HCT116 (cell line): ENCODE measurements around the gene SEC24C.

Experiments used
- CTCF ChIP-seq, 3 experiments: fragments of 200-600 bp in 1 of 3; sonication (generic) in 1 of 3; IDR thresholded peaks in 2 of 3; conservative IDR thresholded peaks in 1 of 3; 2 replicates each; pipeline ENCODE4 v1.5.1; 2012 to 2017; ENCODE audit warnings: low read depth in 2 of 3, low read length in 2 of 3, antibody characterized with exemption in 1 of 3, borderline replicate concordance in 1 of 3, control low read depth in 1 of 3, mild to moderate bottlenecking in 1 of 3, mixed read lengths in 1 of 3, mixed run types in 1 of 3, moderate library complexity in 1 of 3; ENCODE audit not compliant: insufficient read depth in 1 of 3
- EZH2 ChIP-seq: fragments of 200-600 bp; sonication (generic); IDR thresholded peaks from 2 replicates; pipeline ENCODE4 v1.6.1; 2017; ENCODE audit warnings: antibody characterized with exemption, mixed run types
- JUND ChIP-seq: IDR thresholded peaks from 2 replicates; pipeline ENCODE4 v1.6.1; 2012
- POLR2A ChIP-seq: IDR thresholded peaks from 2 replicates; pipeline ENCODE4 v1.7.0; 2011; ENCODE audit warnings: borderline replicate concordance; ENCODE audit not compliant: insufficient read depth, insufficient read length; ENCODE audit errors: extremely low read depth
- POLR2AphosphoS5 ChIP-seq: IDR thresholded peaks from 2 replicates; pipeline ENCODE4 v1.6.1; 2011; ENCODE audit warnings: mild to moderate bottlenecking, low read depth, low read length, moderate library complexity
- REST ChIP-seq: IDR thresholded peaks from 2 replicates; pipeline ENCODE4 v1.6.1; 2012; ENCODE audit warnings: low read depth
- ZFX ChIP-seq: fragments of 450-650 bp; IDR thresholded peaks from 2 replicates; pipeline ENCODE4 v1.6.1; 2017

- no peak for TF ChIP-seq CTCF (IDR thresholded peaks at IDR 0.05 in 2 of 3, conservative IDR thresholded peaks at IDR 0.05 in 1 of 3; ENCODE audit: borderline replicate concordance in 1 of 3, insufficient read depth in 1 of 3, low read depth in 2 of 3, low read length in 2 of 3)
- no peak for TF ChIP-seq REST
- no peak for TF ChIP-seq EZH2
- no peak for TF ChIP-seq ZFX
- TF ChIP-seq POLR2A, result no peak
- no peak for TF ChIP-seq JUND
- TF ChIP-seq POLR2AphosphoS5, result no peak
Measured at GRCh38 chr10:73765066-73765465, 20.9 kb downstream of the SEC24C start.
